GM12892 (cell line): Measurements from ENCODE around the gene EFNB2.
A peak's percentile ranks its signal among the peaks of the same experiment; 100 is the strongest.

ENCODE experiments used
- DNase-seq: peaks from one replicate; pipeline ENCODE4 v3.0.0; 2011; ENCODE audit not compliant: insufficient read length
- FAIRE-seq: peaks from 2 replicates; lab custom pipeline; 2011; peaks lifted over from hg19 to GRCh38; lab: Jason Lieb, UNC
- POLR2A ChIP-seq: IDR thresholded peaks from 2 replicates; pipeline ENCODE4 v1.6.1; 2011; ENCODE audit warnings: low read depth, low read length, control low read depth
- POLR2AphosphoS5 ChIP-seq: IDR thresholded peaks from 2 replicates; pipeline ENCODE4 v1.6.1; 2011; ENCODE audit warnings: low read depth, low read length, control low read depth
- TAF1 ChIP-seq: IDR thresholded peaks from 2 replicates; pipeline ENCODE4 v1.6.1; 2011; ENCODE audit warnings: low read depth, mild to moderate bottlenecking, control low read depth, low read length, borderline replicate concordance

Gene EFNB2

DNA sequence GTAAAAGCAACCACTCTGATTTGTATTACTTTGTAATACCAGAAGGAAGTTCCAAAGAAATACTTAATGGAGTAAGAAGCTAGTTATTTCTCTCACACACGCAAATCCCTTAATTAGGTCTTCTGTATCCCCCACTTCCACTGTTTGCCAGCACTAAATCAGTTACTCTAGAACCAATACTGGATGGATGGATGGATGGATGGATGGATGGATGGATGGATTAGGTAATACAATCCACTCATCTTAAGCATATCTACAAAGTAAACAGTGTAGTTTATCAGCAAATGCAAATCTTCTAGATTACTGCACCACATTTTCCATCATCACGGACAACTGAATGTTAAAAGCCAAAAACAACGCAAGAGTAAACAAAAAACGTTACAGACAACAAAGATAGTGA is 5.2 kb upstream of the EFNB2 start:
- no peak for FAIRE-seq
- no peak for TF ChIP-seq POLR2A
- no peak for DNase-seq

GRCh38 chr13:106537521-106537920 is 2.1 kb upstream of the EFNB2 start:
- DNase-seq (no peak), FAIRE-seq (no peak)
- TF ChIP-seq POLR2AphosphoS5: no peak
- TF ChIP-seq TAF1: no peak
- TF ChIP-seq POLR2A: no peak

GRCh38 chr13:106536244-106537034 is 977 bp upstream of the EFNB2 start:
- peak; percentile 63 for DNase-seq
- no peak for TF ChIP-seq TAF1
- FAIRE-seq: peak; percentile 92

- TF ChIP-seq TAF1 (no peak), POLR2AphosphoS5 (no peak), POLR2A (no peak)
- FAIRE-seq (no peak), DNase-seq (peak; percentile 31)
Measured at GRCh38 chr13:106534639-106535551, 567 bp downstream of the EFNB2 start.

DNA sequence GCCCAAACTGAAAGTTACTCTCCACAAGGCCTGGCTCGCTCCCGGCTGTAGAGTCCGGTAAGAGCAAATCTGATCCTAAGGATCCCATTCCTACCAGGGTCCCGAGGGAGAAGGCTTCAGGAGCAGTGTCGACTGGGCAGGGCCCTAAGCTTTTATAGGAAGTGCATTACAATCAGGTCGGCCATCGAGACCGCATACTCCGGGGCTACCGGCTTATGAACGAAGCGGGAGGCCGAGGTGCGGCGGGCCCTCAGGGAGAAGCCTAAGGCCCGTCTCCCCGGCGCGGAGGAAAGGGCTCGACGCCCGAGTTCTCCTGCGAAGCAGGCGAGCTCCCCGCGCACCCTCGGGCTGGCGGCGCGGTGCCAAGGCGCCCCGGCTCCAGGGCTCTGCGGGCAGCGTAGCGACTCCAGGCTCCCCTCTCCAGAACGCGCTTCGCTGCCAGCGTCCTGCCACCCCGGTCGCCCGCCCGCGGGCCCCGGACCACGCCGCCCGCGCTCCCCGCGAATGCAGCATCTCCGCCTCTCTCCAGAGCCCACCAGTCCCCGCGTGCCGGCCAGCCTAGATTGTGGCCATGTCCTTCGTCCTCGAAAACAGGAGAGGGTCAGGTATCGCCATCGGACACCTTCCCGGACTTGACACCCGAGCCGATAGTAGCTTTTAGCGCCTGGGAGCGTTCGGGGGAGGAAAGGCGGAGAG is 1.4 kb downstream of the EFNB2 start:
- TF ChIP-seq POLR2A (no peak), TAF1 (no peak), POLR2AphosphoS5 (no peak)
- FAIRE-seq: no peak
- no peak for DNase-seq

DNA sequence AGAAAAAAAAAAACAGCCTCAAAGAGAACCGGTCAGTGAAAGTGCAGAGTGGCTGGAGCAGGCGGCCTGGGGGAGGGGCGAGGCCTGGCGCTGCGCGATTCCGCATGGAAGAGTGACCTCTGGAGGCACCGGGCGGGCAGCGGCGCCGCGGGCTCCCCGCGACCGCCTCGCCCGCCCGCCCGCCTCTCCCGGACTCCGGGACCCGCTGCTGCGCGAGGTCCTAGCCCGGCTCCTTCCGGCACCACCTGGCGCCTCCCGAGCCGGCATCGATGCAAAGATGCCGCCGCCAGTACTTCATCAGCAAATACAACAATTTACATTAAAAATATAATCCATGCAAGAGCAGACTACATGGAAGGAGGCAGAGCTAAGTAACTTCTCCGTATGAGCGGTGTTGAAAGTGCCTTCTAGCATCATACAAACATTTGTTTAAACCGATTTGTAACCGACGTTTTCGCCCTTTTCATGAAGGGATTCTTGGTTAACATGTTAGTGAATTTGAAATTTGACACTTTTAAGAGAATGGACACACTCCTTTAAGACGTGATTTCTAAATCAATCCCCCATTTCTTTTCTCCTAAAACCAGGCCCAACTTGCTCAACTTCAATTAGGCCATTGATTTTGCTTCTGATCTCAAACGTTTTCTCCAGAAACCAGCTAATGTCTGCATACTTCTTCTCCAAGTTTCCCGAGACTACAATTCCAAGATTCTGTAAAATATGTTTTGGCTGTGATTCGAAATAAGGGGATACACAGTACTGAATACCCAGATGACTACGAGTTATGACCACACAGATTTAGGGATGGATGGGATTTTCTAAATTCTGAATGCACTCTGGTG is 2.1 kb downstream of the EFNB2 start:
- DNase-seq (peak; percentile 25), FAIRE-seq (no peak)
- no peak for TF ChIP-seq POLR2A
- no peak for TF ChIP-seq TAF1
- TF ChIP-seq POLR2AphosphoS5: no peak

DNA sequence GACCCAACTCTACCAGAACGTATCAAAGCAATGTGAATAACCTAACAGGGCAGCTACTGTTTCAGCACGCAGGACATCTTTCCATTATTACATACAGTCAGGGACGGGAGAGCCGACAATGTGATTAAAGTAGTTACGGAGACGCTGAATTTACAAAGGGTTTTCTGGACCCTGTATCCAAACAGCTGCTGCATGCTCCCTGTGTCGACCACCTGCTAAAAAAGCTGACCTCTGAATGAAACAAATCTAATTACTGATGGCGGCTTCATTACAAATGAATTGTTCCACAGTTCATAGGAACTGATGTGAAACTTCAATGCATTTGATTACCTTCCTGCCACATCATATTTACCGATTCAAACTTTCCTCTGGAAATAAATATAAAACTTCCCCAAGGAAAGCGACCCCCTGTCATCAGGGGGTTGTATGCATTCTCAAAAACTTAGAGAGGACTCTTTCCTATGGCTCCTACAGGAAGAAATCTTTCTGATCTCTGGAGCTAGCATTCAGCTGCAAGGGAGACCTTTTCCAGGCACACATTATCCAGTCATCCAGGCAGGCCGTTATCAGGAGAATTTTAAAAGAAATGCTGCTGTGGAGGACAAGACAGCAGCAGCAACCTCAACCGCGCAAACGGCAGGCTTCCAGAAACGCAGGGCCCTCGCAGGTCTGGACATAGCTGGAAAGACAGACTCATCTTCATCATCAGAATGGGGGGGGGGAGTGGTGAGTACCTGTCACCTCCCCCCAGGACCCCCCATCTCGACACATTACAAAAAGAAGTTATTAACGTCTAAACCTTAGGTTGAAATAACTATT is 3.1 kb downstream of the EFNB2 start:
- DNase-seq (no peak), FAIRE-seq (no peak)
- TF ChIP-seq TAF1: no peak

DNA sequence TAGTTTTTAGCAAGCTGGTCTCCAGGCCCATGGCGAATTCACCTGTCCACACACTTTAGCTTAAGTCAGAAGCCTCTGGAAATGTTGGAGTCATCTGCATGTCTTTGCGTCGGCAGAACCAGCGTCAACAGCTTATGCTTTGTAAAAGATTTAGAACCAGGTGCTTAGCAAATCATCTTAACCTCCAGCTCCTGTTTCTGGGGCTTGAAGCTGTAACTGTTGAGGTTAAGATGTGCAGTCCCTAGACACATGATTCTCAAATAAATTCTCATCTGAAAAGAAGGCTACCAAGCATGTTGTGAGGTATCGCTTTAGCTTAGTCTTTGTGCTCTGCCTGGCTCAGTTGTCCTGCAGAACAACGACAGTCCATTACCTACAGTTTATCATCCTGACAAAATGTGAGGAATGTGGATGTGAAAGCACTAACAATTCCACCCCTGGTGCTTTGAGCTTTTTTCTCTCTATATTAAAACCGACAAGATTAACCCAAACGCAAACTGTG is 4.4 kb downstream of the EFNB2 start:
- TF ChIP-seq TAF1 (no peak), POLR2AphosphoS5 (no peak), POLR2A (no peak)
- DNase-seq: no peak
- no peak for FAIRE-seq

DNA sequence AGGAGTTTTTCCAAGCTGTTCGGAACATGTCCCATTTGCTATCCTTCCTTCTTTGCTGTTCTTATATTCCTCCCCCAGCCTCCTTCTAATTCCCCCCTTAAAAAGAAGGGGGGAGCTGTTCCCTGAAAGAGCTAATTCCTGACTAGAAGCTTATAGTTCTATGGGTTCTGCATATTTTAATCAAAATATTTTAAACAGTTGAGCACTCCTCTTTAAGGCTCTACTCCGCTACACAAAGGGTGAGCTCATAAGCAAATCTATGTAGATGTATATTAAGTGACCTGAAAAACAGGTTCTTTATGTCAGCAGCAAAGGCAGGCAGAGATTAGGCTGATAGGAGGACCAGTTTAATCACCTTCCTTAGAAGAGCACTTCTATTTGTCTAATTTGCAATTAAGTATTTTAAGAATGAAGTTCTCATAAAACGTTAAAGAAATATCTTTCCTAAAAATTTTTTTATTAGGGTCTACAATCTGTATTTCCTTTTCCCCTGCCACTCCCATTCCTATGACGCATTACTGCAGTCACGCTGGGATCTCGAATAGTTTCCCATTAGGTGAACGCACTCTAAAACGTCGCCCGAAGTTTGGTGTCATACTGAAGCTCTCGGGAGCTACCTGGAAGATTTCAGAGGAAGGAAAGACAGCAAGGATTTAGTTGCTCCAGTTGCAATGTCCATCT is 5.2 kb downstream of the EFNB2 start:
- FAIRE-seq: no peak
- TF ChIP-seq POLR2A: no peak
- no peak for TF ChIP-seq TAF1
- no peak for TF ChIP-seq POLR2AphosphoS5
- no peak for DNase-seq
